SK-N-SH (cell line): ENCODE results near the gene IRF1. TPM values are rescaled to one million over a fixed set of nuclear protein-coding genes. Genes with fewer than 3 reads are reported as not detected.

Experiments used
- CTCF ChIA-PET: fragments of 300-600, 350-600 bp; formaldehyde crosslinking; extraction: SDS; loops from one replicate; lab custom pipeline; 2021; lab: Yijun Ruan, JAX
- POLR2A ChIA-PET: fragments of 350-600 bp; sonication (Branson Sonifier 250); formaldehyde crosslinking; extraction: SDS; loops from one replicate; lab custom pipeline; 2020; ENCODE audit warnings: antibody characterized with exemption, inconsistent platforms; lab: Yijun Ruan, JAX
- DNase-seq: peaks from one replicate; pipeline ENCODE4 v3.0.0; 2012
- H2AFZ ChIP-seq: fragments of 200-600 bp; sonication (generic); 2 replicates; pipeline ENCODE4 v1.8.1; 2016; ENCODE audit warnings: antibody characterized with exemption, mild to moderate bottlenecking, low read depth
- H3F3A ChIP-seq: fragments of 200-600 bp; sonication (generic); replicated peaks from 2 replicates; pipeline ENCODE3; 2016; ENCODE audit warnings: antibody characterized with exemption, mild to moderate bottlenecking; ENCODE audit not compliant: insufficient read depth
- H3K27ac ChIP-seq, 2 experiments: fragments of 200-500 bp in 1 of 2; fragments of 200-600 bp in 1 of 2; sonication (Bioruptor generic) in 1 of 2; sonication (generic), shearing (Covaris generic) in 1 of 2; 2 replicates each; pipeline versions ENCODE4 v1.5.1 to v1.6.1; 2014 to 2016; ENCODE audit warnings: low read depth in 2 of 2, inconsistent platforms in 1 of 2, low read length in 1 of 2, mild to moderate bottlenecking in 1 of 2, mixed read lengths in 1 of 2
- H3K27me3 ChIP-seq: fragments of 200-600 bp; sonication (generic), shearing (Covaris generic); 2 replicates; pipeline ENCODE4 v1.6.1; 2016; ENCODE audit warnings: mixed run types; ENCODE audit not compliant: insufficient read depth
- H3K36me3 ChIP-seq, 2 experiments: fragments of 200-500 bp in 1 of 2; fragments of 200-600 bp in 1 of 2; sonication (Bioruptor generic) in 1 of 2; sonication (generic) in 1 of 2; replicated peaks in 1 of 2; 2 replicates each; pipeline versions ENCODE3 to v1.5.1; 2014 to 2016; ENCODE audit warnings: low read length in 1 of 2, mild to moderate bottlenecking in 1 of 2; ENCODE audit not compliant: insufficient read depth in 2 of 2, control insufficient read depth in 1 of 2
- H3K4me1 ChIP-seq, 2 experiments: fragments of 200-500 bp in 1 of 2; fragments of 200-600 bp in 1 of 2; sonication (Bioruptor generic) in 1 of 2; sonication (generic), shearing (Covaris generic) in 1 of 2; 2 replicates each; pipeline versions ENCODE4 v1.5.1 to v1.6.1; 2014 to 2016; ENCODE audit warnings: low read depth in 1 of 2, low read length in 1 of 2, mixed run types in 1 of 2; ENCODE audit not compliant: insufficient read depth in 2 of 2, control insufficient read depth in 1 of 2
- H3K4me2 ChIP-seq: fragments of 200-600 bp; sonication (generic), shearing (Covaris generic); 2 replicates; pipeline ENCODE4 v1.6.1; 2017; ENCODE audit warnings: mixed run types
- H3K4me3 ChIP-seq, 2 experiments: fragments of 200-500 bp in 1 of 2; fragments of 200-600 bp in 1 of 2; sonication (Bioruptor generic) in 1 of 2; sonication (generic), shearing (Covaris generic) in 1 of 2; 2 replicates each; pipeline versions ENCODE4 v1.5.1 to v1.8.1; 2014 to 2016; ENCODE audit warnings: low read depth in 2 of 2, inconsistent platforms in 1 of 2, low read length in 1 of 2, mild to moderate bottlenecking in 1 of 2, mixed read lengths in 1 of 2, moderate library complexity in 1 of 2
- H3K79me2 ChIP-seq: fragments of 200-600 bp; sonication (generic); 2 replicates; pipeline ENCODE4 v1.8.1; 2017; ENCODE audit warnings: mild to moderate bottlenecking; ENCODE audit not compliant: insufficient read depth
- H3K9ac ChIP-seq: fragments of 200-600 bp; sonication (generic); 2 replicates; pipeline ENCODE4 v1.6.1; 2017; ENCODE audit warnings: mixed run types
- H3K9me2 ChIP-seq: fragments of 200-600 bp; sonication (generic); 2 replicates; pipeline ENCODE4 v1.6.1; 2017; ENCODE audit warnings: mixed run types
- H3K9me3 ChIP-seq: fragments of 200-600 bp; sonication (generic); 2 replicates; pipeline ENCODE4 v1.6.1; 2017; ENCODE audit warnings: mixed run types, mild to moderate bottlenecking, moderate library complexity
- H4K20me1 ChIP-seq: fragments of 200-600 bp; sonication (generic); 2 replicates; pipeline ENCODE4 v1.6.1; 2017; ENCODE audit warnings: mild to moderate bottlenecking, mixed run types; ENCODE audit not compliant: insufficient read depth
- CTCF ChIP-seq: fragments of 200-600 bp; sonication (generic); IDR thresholded peaks from 2 replicates; pipeline ENCODE4 v1.6.1; 2017; ENCODE audit warnings: antibody characterized with exemption, mild to moderate bottlenecking, moderate library complexity
- FOSL2 ChIP-seq: IDR thresholded peaks from 2 replicates; pipeline ENCODE4 v1.4.0; 2012; ENCODE audit warnings: low read depth, mild to moderate bottlenecking, moderate library complexity, borderline replicate concordance
- FOXJ3 ChIP-seq: sonication (generic); formaldehyde crosslinking; IDR thresholded peaks from 2 replicates; pipeline ENCODE4 v1.5.1; 2020; ENCODE audit warnings: mild to moderate bottlenecking, missing genetic modification reagents
- GABPA ChIP-seq: IDR thresholded peaks from 2 replicates; pipeline ENCODE4 v1.4.0; 2012; ENCODE audit warnings: low read depth, mild to moderate bottlenecking
- MAX ChIP-seq: IDR thresholded peaks from 2 replicates; pipeline ENCODE4 v1.4.0; 2012; ENCODE audit warnings: low read depth
- MEF2A ChIP-seq: IDR thresholded peaks from 2 replicates; pipeline ENCODE4 v1.4.0; 2012; ENCODE audit warnings: low read depth, borderline replicate concordance
- NFIC ChIP-seq: IDR thresholded peaks from 2 replicates; pipeline ENCODE4 v1.4.0; 2012; ENCODE audit warnings: borderline replicate concordance
- PBX3 ChIP-seq: IDR thresholded peaks from 2 replicates; pipeline ENCODE4; 2012
- RCOR1 ChIP-seq: fragments of 150-350 bp; IDR thresholded peaks from 2 replicates; pipeline ENCODE4 v1.6.1; 2017; ENCODE audit warnings: antibody characterized with exemption, low read length
- RFX5 ChIP-seq: IDR thresholded peaks from 2 replicates; pipeline ENCODE4 v1.6.1; 2012; ENCODE audit warnings: mild to moderate bottlenecking, improper control_type of control experiment, low read length
- RXRA ChIP-seq: IDR thresholded peaks from 2 replicates; pipeline ENCODE4 v1.4.0; 2012; ENCODE audit warnings: low read depth, mild to moderate bottlenecking, borderline replicate concordance
- SIN3A ChIP-seq: IDR thresholded peaks from 2 replicates; pipeline ENCODE4 v1.6.1; 2012; ENCODE audit warnings: low read depth, mild to moderate bottlenecking, low read length, moderate library complexity, borderline replicate concordance
- SMC3 ChIP-seq: IDR thresholded peaks from 2 replicates; pipeline ENCODE4 v1.6.1; 2012; ENCODE audit warnings: low read depth, low read length, improper control_type of control experiment
- TAF1 ChIP-seq: IDR thresholded peaks from 2 replicates; pipeline ENCODE4 v1.6.1; 2012; ENCODE audit warnings: low read depth, mild to moderate bottlenecking, low read length, moderate library complexity, borderline replicate concordance
- TCF12 ChIP-seq: IDR thresholded peaks from 2 replicates; pipeline ENCODE4 v1.4.0; 2012
- TEAD4 ChIP-seq: IDR thresholded peaks from 2 replicates; pipeline ENCODE4 v1.4.0; 2012; ENCODE audit warnings: mild to moderate bottlenecking, borderline replicate concordance; ENCODE audit not compliant: insufficient read depth
- USF1 ChIP-seq: IDR thresholded peaks from 2 replicates; pipeline ENCODE4 v1.4.0; 2012; ENCODE audit warnings: low read depth, borderline replicate concordance
- YY1 ChIP-seq: IDR thresholded peaks from 2 replicates; pipeline ENCODE4 v1.4.0; 2012; ENCODE audit warnings: low read depth, mild to moderate bottlenecking
- ZBTB33 ChIP-seq: IDR thresholded peaks from 2 replicates; pipeline ENCODE4 v1.4.0; 2012; ENCODE audit warnings: low read depth, borderline replicate concordance
- WGBS: methylation state at CpG from one replicate; pipeline ENCODE4 v1.1.6; 2017; ENCODE audit warnings: low lambda C conversion rate; 5-methylcytosine and 5-hydroxymethylcytosine counted together
- polyA plus RNA-seq, 3 experiments: library from polyadenylated mRNA; depleted of rRNA; stranded (reverse); fragments of >200 nt; gene quantifications; 2 replicates each; pipeline ENCODE4 v1.2.3, GENCODE V29; 2012

The IRF1 gene
- polyA plus RNA-seq, 1 of the 3 experiments (the other 2 are of a cell fraction), result 15.2 TPM

GRCh38 chr5:132484391-132484725 lies 6.2 kb downstream of the IRF1 start:
- POLR2A ChIA-PET, result no interaction called here
- Histone ChIP-seq H3F3A (peaks cover 3% of the 10 kb centered on the region), H3K4me1 (peaks cover 0 to 16% of the 10 kb centered on the region in 2 experiments; a peak in 1 of 4 replicates), H2AFZ (no peak overlapping the region), H4K20me1 (peaks cover 22% of the 10 kb centered on the region), H3K9me2 (no peaks in the 10 kb centered on the region), H3K9me3 (no peaks in the 10 kb centered on the region), H3K9ac (no peak overlapping the region), H3K27ac (no peak overlapping the region; a peak in 1 of 4 replicates), H3K79me2 (peaks cover 26% of the 10 kb centered on the region), H3K4me3 (no peak overlapping the region), H3K36me3 (peaks cover 17 to 36% of the 10 kb centered on the region in 2 experiments)
- no peak for DNase-seq
- 90% methylated on average over 3 of the region's 3 CpGs for WGBS
- TF ChIP-seq GABPA, result no peak
- no peak for TF ChIP-seq RXRA
- no peak for TF ChIP-seq TCF12
- no peak for TF ChIP-seq SMC3
- TF ChIP-seq TEAD4, result no peak
- no peak for TF ChIP-seq YY1
- no peak for TF ChIP-seq FOSL2
- no peak for TF ChIP-seq RCOR1
- no peak for TF ChIP-seq FOXJ3 (CRISPR knock-in tag)
- TF ChIP-seq TAF1, result no peak
- no peak for TF ChIP-seq NFIC
- no peak for TF ChIP-seq MAX
- no peak for TF ChIP-seq CTCF
- no peak for TF ChIP-seq RFX5
- no peak for TF ChIP-seq SIN3A
- TF ChIP-seq USF1, result no peak
- TF ChIP-seq MEF2A, result no peak
- no peak for TF ChIP-seq PBX3
- no peak for TF ChIP-seq ZBTB33
- TF ChIP-seq, all 33 proteins: peak for 0
- H3K4me2 ChIP-seq, result no peak overlapping the region
- no peaks in the 10 kb centered on the region for H3K27me3 ChIP-seq
- CTCF ChIA-PET, result interaction anchor here (0.6 to 0.8 kb wide), 2 partner anchors 19 to 86 kb away, joined by 3 read pairs; no protein-coding TSS in a partner anchor
